GM19395 (cell line): Measurements from ENCODE around the gene ZBTB4.

ENCODE experiments used
- ATAC-seq: cut with Tn5 transposase; IDR thresholded peaks from one replicate; pipeline ENCODE4 v1.9.1; 2021; ENCODE audit warnings: mild to moderate bottlenecking, moderate library complexity; ENCODE audit not compliant: unreplicated experiment

Gene ZBTB4

GRCh38 chr17:7443499-7444485 lies 35.6 kb downstream of the ZBTB4 start:
- ATAC-seq: no peak

GRCh38 chr17:7442142-7442541 lies 37.3 kb downstream of the ZBTB4 start:
- ATAC-seq: no peak

GRCh38 chr17:7441266-7441665 lies 38.2 kb downstream of the ZBTB4 start:
- ATAC-seq: no peak

GRCh38 chr17:7440834-7441195 lies 38.6 kb downstream of the ZBTB4 start:
- ATAC-seq: no peak

GRCh38 chr17:7440113-7440833 lies 39.2 kb downstream of the ZBTB4 start:
- ATAC-seq: no peak

- no peak for ATAC-seq
Measured at GRCh38 chr17:7439462-7440112, 39.8 kb downstream of the ZBTB4 start, which contains the start of gene FGF11. TSS of gene FGF11 (plus strand) at chr17:7439512. CDS start at chr17:7439621, 109 bp downstream.

- no peak for ATAC-seq
Measured at GRCh38 chr17:7438656-7439460, 40.6 kb downstream of the ZBTB4 start.

GRCh38 chr17:7437950-7438614 lies 41.3 kb downstream of the ZBTB4 start:
- no peak for ATAC-seq

GRCh38 chr17:7437369-7437863 lies 42.0 kb downstream of the ZBTB4 start:
- no peak for ATAC-seq

- no peak for ATAC-seq
Measured at GRCh38 chr17:7436556-7437368, 42.7 kb downstream of the ZBTB4 start.

GRCh38 chr17:7435676-7436555 lies 43.5 kb downstream of the ZBTB4 start:
- peak; percentile 14 for ATAC-seq

- ATAC-seq: no peak
Measured at GRCh38 chr17:7432296-7432695, 47.1 kb downstream of the ZBTB4 start.

GRCh38 chr17:7431231-7431630 lies 48.2 kb downstream of the ZBTB4 start:
- ATAC-seq: no peak

- no peak for ATAC-seq
Measured at GRCh38 chr17:7429722-7430121, 49.7 kb downstream of the ZBTB4 start.

GRCh38 chr17:7428557-7428956 lies 50.9 kb downstream of the ZBTB4 start, which contains the start of gene SPEM3:
TSS of gene SPEM3 (plus strand) at chr17:7428857. CDS start at chr17:7428903, 46 bp downstream.
- no peak for ATAC-seq

GRCh38 chr17:7427549-7427948 lies 51.9 kb downstream of the ZBTB4 start:
- ATAC-seq: no peak

GRCh38 chr17:7426896-7427489 lies 52.4 kb downstream of the ZBTB4 start:
- ATAC-seq: no peak
